ENCODE results near the gene ZNF500.

ZNF500 gene

GRCh38 chr16:4766875-4767628 lies at the start of gene ZNF500:
ZNF500 (minus strand) TSS chr16:4767162; CDS start chr16:4765978, 1,184 bp downstream.
- peak; percentile 94 for DNase-seq (ENCODE audit: low read depth)

GRCh38 chr16:4814542-4815173 lies 47.7 kb upstream of the ZNF500 start:
- no peak for DNase-seq (ENCODE audit: low read depth)

GRCh38 chr16:4814046-4814445 lies 47.1 kb upstream of the ZNF500 start:
- DNase-seq (ENCODE audit: low read depth): no peak

- no peak for DNase-seq (ENCODE audit: low read depth)
Measured at GRCh38 chr16:4813251-4814003, 46.5 kb upstream of the ZNF500 start.

- DNase-seq (ENCODE audit: low read depth): no peak
Measured at GRCh38 chr16:4811773-4812172, 44.8 kb upstream of the ZNF500 start.

- no peak for DNase-seq (ENCODE audit: low read depth)
Measured at GRCh38 chr16:4811242-4811641, 44.3 kb upstream of the ZNF500 start.

GRCh38 chr16:4806280-4806679 lies 39.3 kb upstream of the ZNF500 start:
- DNase-seq (ENCODE audit: low read depth): no peak

GRCh38 chr16:4805231-4805630 lies 38.3 kb upstream of the ZNF500 start:
- DNase-seq (ENCODE audit: low read depth): no peak

GRCh38 chr16:4803898-4804762 lies 37.2 kb upstream of the ZNF500 start:
- DNase-seq (ENCODE audit: low read depth): no peak

GRCh38 chr16:4803401-4803844 lies 36.5 kb upstream of the ZNF500 start:
- no peak for DNase-seq (ENCODE audit: low read depth)

GRCh38 chr16:4802659-4803287 lies 35.8 kb upstream of the ZNF500 start:
- DNase-seq (ENCODE audit: low read depth): peak; percentile 83

- DNase-seq (ENCODE audit: low read depth): peak; percentile 53
Measured at GRCh38 chr16:4801962-4802658, 35.1 kb upstream of the ZNF500 start, which contains the start of gene ROGDI. ROGDI (minus strand) TSS chr16:4802633; CDS start chr16:4802571, 62 bp downstream.

GRCh38 chr16:4801051-4801961 lies 34.3 kb upstream of the ZNF500 start:
- DNase-seq (ENCODE audit: low read depth): no peak

GRCh38 chr16:4800290-4801041 lies 33.5 kb upstream of the ZNF500 start:
- no peak for DNase-seq (ENCODE audit: low read depth)

GRCh38 chr16:4799171-4799855 lies 32.4 kb upstream of the ZNF500 start:
- DNase-seq (ENCODE audit: low read depth): no peak

GRCh38 chr16:4798456-4798855 lies 31.5 kb upstream of the ZNF500 start:
- DNase-seq (ENCODE audit: low read depth): no peak

- no peak for DNase-seq (ENCODE audit: low read depth)
Measured at GRCh38 chr16:4797805-4798252, 30.9 kb upstream of the ZNF500 start.

Measured in stimulated activated CD8-positive, alpha-beta memory T cell treated with anti-CD3 and anti-CD28 coated beads, Interleukin-12 subunit alpha, Interleukin-12 subunit beta, amount 100 ng/mL, for 4 hours (primary cell).